Cardiac fibroblast (primary cell): Measurements from ENCODE around the gene TMEM202.

Experiments
- DNase-seq, 2 donors: peaks; one replicate each; pipeline versions ENCODE4 v3.0.0 to v3.0.0-alpha.2; 2010; ENCODE audit warnings: low read depth in 2 of 2
- H3K4me3 ChIP-seq, 2 donors: replicated peaks in 1 of 2; 1 replicate in 1 of 2; 2 replicates in 1 of 2; pipeline ENCODE4 v1.5.1; 2011; ENCODE audit warnings: low read depth in 2 of 2, low read length in 2 of 2, mild to moderate bottlenecking in 2 of 2, moderate library complexity in 1 of 2
- TF ChIP-seq, protein P1 (sequence below): IDR thresholded peaks from one replicate; pipeline ENCODE4 v1.5.1; 2011; ENCODE audit warnings: low read depth, mild to moderate bottlenecking, low read length, inconsistent platforms

The TMEM202 gene

DNA sequence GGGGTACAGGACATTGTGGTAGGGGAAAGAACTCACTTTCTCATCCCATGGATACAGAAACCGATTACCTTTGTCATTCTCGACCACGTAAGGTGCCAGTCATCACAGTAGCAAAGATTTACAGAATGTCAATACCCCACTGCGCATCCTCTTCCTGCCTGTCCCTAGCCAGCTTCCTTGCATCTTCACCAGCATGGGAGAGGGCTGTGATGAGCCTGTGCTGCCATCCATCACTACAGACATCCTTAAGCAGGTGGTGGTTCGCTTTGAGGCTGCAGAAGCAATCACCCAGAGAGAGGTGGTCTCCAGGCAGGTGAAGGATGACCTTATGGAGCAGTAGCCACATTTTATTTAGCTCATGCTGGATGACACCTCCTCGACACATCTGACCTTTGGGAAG is 52.7 kb downstream of the TMEM202 start:
- no peak for DNase-seq
- TF ChIP-seq, protein P1, sequence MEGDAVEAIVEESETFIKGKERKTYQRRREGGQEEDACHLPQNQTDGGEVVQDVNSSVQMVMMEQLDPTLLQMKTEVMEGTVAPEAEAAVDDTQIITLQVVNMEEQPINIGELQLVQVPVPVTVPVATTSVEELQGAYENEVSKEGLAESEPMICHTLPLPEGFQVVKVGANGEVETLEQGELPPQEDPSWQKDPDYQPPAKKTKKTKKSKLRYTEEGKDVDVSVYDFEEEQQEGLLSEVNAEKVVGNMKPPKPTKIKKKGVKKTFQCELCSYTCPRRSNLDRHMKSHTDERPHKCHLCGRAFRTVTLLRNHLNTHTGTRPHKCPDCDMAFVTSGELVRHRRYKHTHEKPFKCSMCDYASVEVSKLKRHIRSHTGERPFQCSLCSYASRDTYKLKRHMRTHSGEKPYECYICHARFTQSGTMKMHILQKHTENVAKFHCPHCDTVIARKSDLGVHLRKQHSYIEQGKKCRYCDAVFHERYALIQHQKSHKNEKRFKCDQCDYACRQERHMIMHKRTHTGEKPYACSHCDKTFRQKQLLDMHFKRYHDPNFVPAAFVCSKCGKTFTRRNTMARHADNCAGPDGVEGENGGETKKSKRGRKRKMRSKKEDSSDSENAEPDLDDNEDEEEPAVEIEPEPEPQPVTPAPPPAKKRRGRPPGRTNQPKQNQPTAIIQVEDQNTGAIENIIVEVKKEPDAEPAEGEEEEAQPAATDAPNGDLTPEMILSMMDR: no peak

DNA sequence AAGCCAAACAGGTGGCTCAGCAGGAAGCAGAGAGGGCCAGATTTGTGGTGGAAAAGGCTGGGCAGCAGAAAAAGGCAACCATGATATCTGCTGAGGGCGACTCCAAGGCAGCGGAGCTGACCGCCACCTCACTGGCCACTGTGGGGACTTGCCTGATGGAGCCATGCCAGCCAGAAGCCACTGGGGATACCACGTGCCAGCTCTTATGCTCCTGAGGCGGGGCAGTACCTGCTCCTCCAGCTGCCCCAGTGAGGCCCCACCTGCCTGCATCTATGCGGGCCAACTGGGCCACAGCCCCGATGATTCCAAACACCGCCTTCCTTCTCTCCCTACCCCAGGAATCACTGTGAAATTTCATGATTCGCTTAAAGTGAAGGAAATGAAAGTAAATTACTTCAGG is 53.1 kb downstream of the TMEM202 start:
- H3K4me3 ChIP-seq: no peak overlapping the region
- TF ChIP-seq, protein P1: no peak
- DNase-seq: no peak

More for the DNA sequence above, 52.7 kb downstream of the TMEM202 start:
- H3K4me3 ChIP-seq: no peak overlapping the region

DNA sequence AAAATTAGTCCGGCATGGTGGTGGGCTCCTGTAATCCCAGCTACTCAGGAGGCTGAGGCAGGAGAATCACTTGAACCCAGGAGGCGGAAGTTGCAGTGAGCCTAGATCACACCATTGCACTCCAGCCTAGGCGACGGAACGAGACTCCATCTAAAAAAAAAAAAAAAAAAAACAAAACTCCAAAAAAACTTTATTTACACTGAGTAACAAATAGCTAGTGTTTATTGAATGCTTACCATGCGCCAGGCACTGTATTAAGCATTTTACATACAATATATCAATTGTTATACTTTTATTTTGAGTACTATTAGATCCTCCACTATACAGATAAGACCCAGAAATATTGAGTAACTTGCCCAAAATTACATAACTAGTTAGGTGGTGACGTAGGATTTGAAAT is 58.6 kb downstream of the TMEM202 start:
- DNase-seq: no peak
- TF ChIP-seq, protein P1: no peak
- no peak overlapping the region for H3K4me3 ChIP-seq
